SK-N-SH treated with all-trans-retinoic acid at 6 μM for 48 hours (cell line): ENCODE data around the gene MKI67.

Experiments used
- ATAC-seq: fragments of 200-7000 bp; cut with Tn5 transposase; 3 replicates; pipeline ENCODE4 v1.9.1; 2020; ENCODE audit warnings: mild to moderate bottlenecking, moderate library complexity
- ARNTL ChIP-seq: fragments of 450-650 bp; formaldehyde crosslinking; IDR thresholded peaks from 2 replicates; pipeline ENCODE4 v1.5.0; 2020; ENCODE audit warnings: low read depth, mild to moderate bottlenecking, moderate library complexity, borderline replicate concordance
- BACH2 ChIP-seq: fragments of 250-450 bp; sonication (Bioruptor Pico); IDR thresholded peaks from 2 replicates; pipeline ENCODE4 v1.9.0; 2021; ENCODE audit warnings: mild to moderate bottlenecking, borderline replicate concordance
- CSDC2 ChIP-seq: fragments of 250-450 bp; sonication (Bioruptor Pico); IDR thresholded peaks from 2 replicates; pipeline ENCODE4 v1.5.0; 2020; ENCODE audit warnings: mild to moderate bottlenecking, moderate library complexity
- ESRRG ChIP-seq: fragments of 250-450 bp; sonication (Bioruptor Pico); IDR thresholded peaks from 2 replicates; pipeline ENCODE4 v1.6.1; 2021; ENCODE audit warnings: mild to moderate bottlenecking
- GLIS3 ChIP-seq: fragments of 250-450 bp; sonication (Bioruptor Pico); IDR thresholded peaks from 2 replicates; pipeline ENCODE4 v1.5.0; 2020; ENCODE audit warnings: mild to moderate bottlenecking, moderate library complexity
- ISL1 ChIP-seq: fragments of 250-450 bp; sonication (Bioruptor Pico); IDR thresholded peaks from 2 replicates; pipeline ENCODE4 v2.1.2; 2022; ENCODE audit warnings: mild to moderate bottlenecking, moderate library complexity
- OSR1 ChIP-seq: fragments of 250-450 bp; sonication (Bioruptor Pico); IDR thresholded peaks from 2 replicates; pipeline ENCODE4 v1.8.0; 2022; ENCODE audit warnings: moderate library complexity, mild to moderate bottlenecking, inconsistent platforms
- PPARA ChIP-seq: fragments of 250-450 bp; sonication (Bioruptor Pico); IDR thresholded peaks from 2 replicates; pipeline ENCODE4 v1.5.0; 2020; ENCODE audit warnings: mild to moderate bottlenecking, borderline replicate concordance
- RARB ChIP-seq: fragments of 250-450 bp; sonication (Bioruptor Pico); IDR thresholded peaks from 2 replicates; pipeline ENCODE4 v1.8.0; 2021; ENCODE audit warnings: mild to moderate bottlenecking, moderate library complexity
- SNAI2 ChIP-seq: fragments of 250-450 bp; sonication (Bioruptor Pico); IDR thresholded peaks from 2 replicates; pipeline ENCODE4 v1.5.0; 2020; ENCODE audit warnings: mild to moderate bottlenecking, moderate library complexity
- TCF4 ChIP-seq: fragments of 250-450 bp; sonication (Bioruptor Pico); IDR thresholded peaks from 2 replicates; pipeline ENCODE4 v1.8.0; 2021; ENCODE audit warnings: mild to moderate bottlenecking, moderate library complexity, borderline replicate concordance
- TOX ChIP-seq: fragments of 250-450 bp; sonication (Bioruptor Pico); IDR thresholded peaks from 2 replicates; pipeline ENCODE4 v1.8.0; 2021; ENCODE audit warnings: mild to moderate bottlenecking, moderate library complexity, borderline replicate concordance
- ZC3H10 ChIP-seq: fragments of 250-450 bp; sonication (Bioruptor Pico); IDR thresholded peaks from 2 replicates; pipeline ENCODE4 v1.5.1; 2021; ENCODE audit warnings: mild to moderate bottlenecking, moderate library complexity
- ZFP3 ChIP-seq: fragments of 250-450 bp; sonication (Bioruptor Pico); IDR thresholded peaks from 2 replicates; pipeline ENCODE4 v1.5.0; 2020; ENCODE audit warnings: mild to moderate bottlenecking, moderate library complexity
- ZNF565 ChIP-seq: fragments of 450-650 bp; formaldehyde crosslinking; conservative IDR thresholded peaks from 2 replicates; pipeline ENCODE4 v1.5.0; 2020; ENCODE audit warnings: low read depth, mild to moderate bottlenecking, moderate library complexity
- ZNF70 ChIP-seq: fragments of 450-650 bp; formaldehyde crosslinking; IDR thresholded peaks from 2 replicates; pipeline ENCODE4 v1.5.0; 2020; ENCODE audit warnings: mild to moderate bottlenecking, moderate library complexity
- ZNF8 ChIP-seq: fragments of 450-650 bp; formaldehyde crosslinking; IDR thresholded peaks from 2 replicates; pipeline ENCODE4 v1.5.0; 2020; ENCODE audit warnings: mild to moderate bottlenecking, moderate library complexity
- TF ChIP-seq, protein P1 (sequence below): fragments of 250-450 bp; sonication (Bioruptor Pico); IDR thresholded peaks from 2 replicates; pipeline ENCODE4 v1.8.0; 2020; ENCODE audit warnings: mild to moderate bottlenecking, moderate library complexity, borderline replicate concordance
- TF ChIP-seq, protein P2 (sequence below): fragments of 250-450 bp; sonication (Bioruptor Pico); IDR thresholded peaks from 2 replicates; pipeline ENCODE4 v1.5.1; 2021; ENCODE audit warnings: mild to moderate bottlenecking, moderate library complexity
- TF ChIP-seq, protein P3 (sequence below): fragments of 250-450 bp; sonication (Bioruptor Pico); IDR thresholded peaks from 2 replicates; pipeline ENCODE4 v1.5.0; 2020; ENCODE audit warnings: mild to moderate bottlenecking, moderate library complexity
- TF ChIP-seq, protein P4 (sequence below): fragments of 250-450 bp; sonication (Bioruptor Pico); IDR thresholded peaks from 2 replicates; pipeline ENCODE4 v1.8.0; 2021; ENCODE audit warnings: low read depth, mild to moderate bottlenecking, moderate library complexity, borderline replicate concordance
- TF ChIP-seq, protein P5 (sequence below): fragments of 250-450 bp; sonication (Bioruptor Pico); IDR thresholded peaks from 2 replicates; pipeline ENCODE4 v1.5.1; 2020; ENCODE audit warnings: low read depth, mild to moderate bottlenecking, moderate library complexity

The MKI67 gene

DNA sequence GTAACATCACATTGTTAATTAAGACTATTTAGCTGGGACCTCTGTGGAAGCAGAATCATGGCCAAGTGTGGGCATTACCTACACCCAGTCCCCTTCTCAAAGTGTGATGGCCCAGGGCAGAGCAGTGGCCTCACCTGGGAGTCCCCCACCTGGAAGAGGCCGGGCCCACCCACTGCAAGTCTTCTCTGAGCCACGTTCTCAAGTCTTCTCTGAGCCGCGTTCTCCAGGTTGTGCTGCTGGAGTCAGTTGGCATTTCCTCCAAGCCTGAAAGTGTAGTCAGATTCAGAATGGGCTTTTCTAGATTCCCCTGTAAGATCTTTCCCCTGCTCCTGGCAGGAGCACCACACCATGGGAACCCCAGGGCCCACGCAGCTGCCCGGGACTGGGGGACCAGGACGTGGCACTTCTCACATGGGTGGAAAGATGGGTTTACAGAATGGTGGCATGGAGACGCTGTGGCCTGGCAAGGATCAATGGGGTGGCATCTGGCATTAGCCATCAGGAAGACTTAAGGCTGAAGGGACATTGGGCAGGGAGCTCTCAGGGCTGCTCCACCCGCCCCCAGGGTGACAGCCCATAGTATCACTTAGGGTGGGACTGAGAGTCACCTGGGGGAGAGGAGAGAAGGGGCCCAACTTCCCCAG lies 68.0 kb downstream of the MKI67 start:
- ATAC-seq, result no peak
- TF ChIP-seq ARNTL (CRISPR knock-in tag) (no peak), BACH2 (no peak), ZNF70 (CRISPR knock-in tag) (no peak), ZC3H10 (CRISPR knock-in tag) (no peak), TOX (CRISPR knock-in tag) (no peak), ZNF565 (CRISPR knock-in tag) (no peak), CSDC2 (CRISPR knock-in tag) (no peak), ISL1 (CRISPR knock-in tag) (no peak), TCF4 (CRISPR knock-in tag) (no peak), OSR1 (CRISPR knock-in tag) (no peak), ESRRG (CRISPR knock-in tag) (no peak), GLIS3 (CRISPR knock-in tag) (no peak), ZFP3 (CRISPR knock-in tag) (no peak), PPARA (CRISPR knock-in tag) (no peak), RARB (CRISPR knock-in tag) (no peak), ZNF8 (CRISPR knock-in tag) (no peak)
- TF ChIP-seq, protein P1, sequence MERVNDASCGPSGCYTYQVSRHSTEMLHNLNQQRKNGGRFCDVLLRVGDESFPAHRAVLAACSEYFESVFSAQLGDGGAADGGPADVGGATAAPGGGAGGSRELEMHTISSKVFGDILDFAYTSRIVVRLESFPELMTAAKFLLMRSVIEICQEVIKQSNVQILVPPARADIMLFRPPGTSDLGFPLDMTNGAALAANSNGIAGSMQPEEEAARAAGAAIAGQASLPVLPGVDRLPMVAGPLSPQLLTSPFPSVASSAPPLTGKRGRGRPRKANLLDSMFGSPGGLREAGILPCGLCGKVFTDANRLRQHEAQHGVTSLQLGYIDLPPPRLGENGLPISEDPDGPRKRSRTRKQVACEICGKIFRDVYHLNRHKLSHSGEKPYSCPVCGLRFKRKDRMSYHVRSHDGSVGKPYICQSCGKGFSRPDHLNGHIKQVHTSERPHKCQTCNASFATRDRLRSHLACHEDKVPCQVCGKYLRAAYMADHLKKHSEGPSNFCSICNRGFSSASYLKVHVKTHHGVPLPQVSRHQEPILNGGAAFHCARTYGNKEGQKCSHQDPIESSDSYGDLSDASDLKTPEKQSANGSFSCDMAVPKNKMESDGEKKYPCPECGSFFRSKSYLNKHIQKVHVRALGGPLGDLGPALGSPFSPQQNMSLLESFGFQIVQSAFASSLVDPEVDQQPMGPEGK (CRISPR knock-in tag), result no peak
- TF ChIP-seq, protein P2, sequence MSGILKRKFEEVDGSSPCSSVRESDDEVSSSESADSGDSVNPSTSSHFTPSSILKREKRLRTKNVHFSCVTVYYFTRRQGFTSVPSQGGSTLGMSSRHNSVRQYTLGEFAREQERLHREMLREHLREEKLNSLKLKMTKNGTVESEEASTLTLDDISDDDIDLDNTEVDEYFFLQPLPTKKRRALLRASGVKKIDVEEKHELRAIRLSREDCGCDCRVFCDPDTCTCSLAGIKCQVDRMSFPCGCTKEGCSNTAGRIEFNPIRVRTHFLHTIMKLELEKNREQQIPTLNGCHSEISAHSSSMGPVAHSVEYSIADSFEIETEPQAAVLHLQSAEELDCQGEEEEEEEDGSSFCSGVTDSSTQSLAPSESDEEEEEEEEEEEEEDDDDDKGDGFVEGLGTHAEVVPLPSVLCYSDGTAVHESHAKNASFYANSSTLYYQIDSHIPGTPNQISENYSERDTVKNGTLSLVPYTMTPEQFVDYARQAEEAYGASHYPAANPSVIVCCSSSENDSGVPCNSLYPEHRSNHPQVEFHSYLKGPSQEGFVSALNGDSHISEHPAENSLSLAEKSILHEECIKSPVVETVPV, result no peak
- TF ChIP-seq, protein P3, sequence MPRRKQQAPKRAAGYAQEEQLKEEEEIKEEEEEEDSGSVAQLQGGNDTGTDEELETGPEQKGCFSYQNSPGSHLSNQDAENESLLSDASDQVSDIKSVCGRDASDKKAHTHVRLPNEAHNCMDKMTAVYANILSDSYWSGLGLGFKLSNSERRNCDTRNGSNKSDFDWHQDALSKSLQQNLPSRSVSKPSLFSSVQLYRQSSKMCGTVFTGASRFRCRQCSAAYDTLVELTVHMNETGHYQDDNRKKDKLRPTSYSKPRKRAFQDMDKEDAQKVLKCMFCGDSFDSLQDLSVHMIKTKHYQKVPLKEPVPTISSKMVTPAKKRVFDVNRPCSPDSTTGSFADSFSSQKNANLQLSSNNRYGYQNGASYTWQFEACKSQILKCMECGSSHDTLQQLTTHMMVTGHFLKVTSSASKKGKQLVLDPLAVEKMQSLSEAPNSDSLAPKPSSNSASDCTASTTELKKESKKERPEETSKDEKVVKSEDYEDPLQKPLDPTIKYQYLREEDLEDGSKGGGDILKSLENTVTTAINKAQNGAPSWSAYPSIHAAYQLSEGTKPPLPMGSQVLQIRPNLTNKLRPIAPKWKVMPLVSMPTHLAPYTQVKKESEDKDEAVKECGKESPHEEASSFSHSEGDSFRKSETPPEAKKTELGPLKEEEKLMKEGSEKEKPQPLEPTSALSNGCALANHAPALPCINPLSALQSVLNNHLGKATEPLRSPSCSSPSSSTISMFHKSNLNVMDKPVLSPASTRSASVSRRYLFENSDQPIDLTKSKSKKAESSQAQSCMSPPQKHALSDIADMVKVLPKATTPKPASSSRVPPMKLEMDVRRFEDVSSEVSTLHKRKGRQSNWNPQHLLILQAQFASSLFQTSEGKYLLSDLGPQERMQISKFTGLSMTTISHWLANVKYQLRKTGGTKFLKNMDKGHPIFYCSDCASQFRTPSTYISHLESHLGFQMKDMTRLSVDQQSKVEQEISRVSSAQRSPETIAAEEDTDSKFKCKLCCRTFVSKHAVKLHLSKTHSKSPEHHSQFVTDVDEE (CRISPR knock-in tag), result no peak

DNA sequence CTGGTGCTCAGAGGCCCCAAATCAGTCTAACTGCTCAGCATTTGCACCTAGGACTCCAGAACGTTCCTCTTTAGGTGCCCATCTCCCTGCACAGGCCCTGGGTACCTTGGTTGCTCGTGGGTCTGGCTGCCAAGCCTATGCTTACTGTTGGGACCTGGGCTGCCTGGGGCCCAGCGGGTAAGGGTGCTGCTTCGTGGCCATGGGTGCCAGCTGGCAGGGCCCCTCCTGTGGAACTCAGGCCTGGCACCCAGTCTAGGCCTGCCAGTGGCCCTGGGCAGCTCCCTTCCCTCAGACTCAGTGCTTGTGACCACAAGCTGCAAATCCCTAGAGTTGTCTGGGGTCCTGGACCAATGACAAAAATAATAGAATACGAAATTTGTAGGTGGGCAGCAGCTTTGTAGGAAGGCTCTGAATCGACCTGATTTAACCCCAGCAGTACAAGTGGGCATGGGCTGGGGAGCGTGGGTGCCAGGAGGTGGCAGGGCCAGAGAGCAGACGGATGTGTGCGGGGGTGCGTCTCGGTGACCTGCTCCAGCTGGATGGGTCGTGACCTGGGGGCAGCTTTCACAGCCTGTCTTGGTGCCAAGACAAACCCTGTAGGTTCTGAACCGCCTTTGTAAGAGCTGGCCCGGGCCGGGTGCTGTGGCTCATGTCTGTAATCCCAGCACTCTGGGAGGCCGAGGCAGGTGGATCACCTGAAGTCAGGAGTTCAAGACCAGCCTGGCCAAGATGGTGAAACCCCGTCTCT lies 69.7 kb downstream of the MKI67 start:
- ATAC-seq, result no peak
- TF ChIP-seq ZC3H10 (CRISPR knock-in tag) (no peak), ZNF70 (CRISPR knock-in tag) (no peak), ZFP3 (CRISPR knock-in tag) (no peak), TOX (CRISPR knock-in tag) (no peak), GLIS3 (CRISPR knock-in tag) (no peak), PPARA (CRISPR knock-in tag) (no peak), ZNF565 (CRISPR knock-in tag) (no peak), SNAI2 (CRISPR knock-in tag) (no peak), ZNF8 (CRISPR knock-in tag) (no peak)
- TF ChIP-seq, protein P4, sequence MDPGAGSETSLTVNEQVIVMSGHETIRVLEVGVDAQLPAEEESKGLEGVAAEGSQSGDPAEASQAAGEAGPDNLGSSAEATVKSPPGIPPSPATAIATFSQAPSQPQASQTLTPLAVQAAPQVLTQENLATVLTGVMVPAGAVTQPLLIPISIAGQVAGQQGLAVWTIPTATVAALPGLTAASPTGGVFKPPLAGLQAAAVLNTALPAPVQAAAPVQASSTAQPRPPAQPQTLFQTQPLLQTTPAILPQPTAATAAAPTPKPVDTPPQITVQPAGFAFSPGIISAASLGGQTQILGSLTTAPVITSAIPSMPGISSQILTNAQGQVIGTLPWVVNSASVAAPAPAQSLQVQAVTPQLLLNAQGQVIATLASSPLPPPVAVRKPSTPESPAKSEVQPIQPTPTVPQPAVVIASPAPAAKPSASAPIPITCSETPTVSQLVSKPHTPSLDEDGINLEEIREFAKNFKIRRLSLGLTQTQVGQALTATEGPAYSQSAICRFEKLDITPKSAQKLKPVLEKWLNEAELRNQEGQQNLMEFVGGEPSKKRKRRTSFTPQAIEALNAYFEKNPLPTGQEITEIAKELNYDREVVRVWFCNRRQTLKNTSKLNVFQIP, result no peak
- TF ChIP-seq, protein P1 (CRISPR knock-in tag), result no peak
- TF ChIP-seq, protein P3 (CRISPR knock-in tag), result no peak
- TF ChIP-seq, protein P2, result no peak
- TF ChIP-seq, protein P5, sequence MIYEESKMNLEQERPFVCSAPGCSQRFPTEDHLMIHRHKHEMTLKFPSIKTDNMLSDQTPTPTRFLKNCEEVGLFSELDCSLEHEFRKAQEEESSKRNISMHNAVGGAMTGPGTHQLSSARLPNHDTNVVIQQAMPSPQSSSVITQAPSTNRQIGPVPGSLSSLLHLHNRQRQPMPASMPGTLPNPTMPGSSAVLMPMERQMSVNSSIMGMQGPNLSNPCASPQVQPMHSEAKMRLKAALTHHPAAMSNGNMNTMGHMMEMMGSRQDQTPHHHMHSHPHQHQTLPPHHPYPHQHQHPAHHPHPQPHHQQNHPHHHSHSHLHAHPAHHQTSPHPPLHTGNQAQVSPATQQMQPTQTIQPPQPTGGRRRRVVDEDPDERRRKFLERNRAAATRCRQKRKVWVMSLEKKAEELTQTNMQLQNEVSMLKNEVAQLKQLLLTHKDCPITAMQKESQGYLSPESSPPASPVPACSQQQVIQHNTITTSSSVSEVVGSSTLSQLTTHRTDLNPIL (CRISPR knock-in tag), result no peak
